ENCODE measurements around the gene STAC2.
A peak's percentile ranks its signal among the peaks of the same experiment; 100 is the strongest.

- TF ChIP-seq CTCF (IDR thresholded peaks at IDR 0.05) (peak in 2 of 5 experiments; percentile 10 to 27), POLR2A (IDR thresholded peaks at IDR 0.05) (no peak), EP300 (IDR thresholded peaks at IDR 0.05) (no peak)
Observed at GRCh38 chr17:39235555-39236449, 10.1 kb upstream of the STAC2 start.
